GM23338 (cell line): ENCODE results near the gene PRR36. TPM values are rescaled to one million over a fixed set of nuclear protein-coding genes. Genes with fewer than 3 reads are reported as not detected.

Experiments
- ATAC-seq: fragments of 200-7000 bp; cut with Tn5 transposase; 3 replicates; pipeline ENCODE4 v1.9.1; 2020
- DNase-seq: peaks from one replicate; pipeline ENCODE4 v3.0.0-alpha.2; 2015; ENCODE audit warnings: low spot score
- H2AFZ ChIP-seq: fragments of 200-600 bp; sonication (generic); 2 replicates; pipeline ENCODE4 v1.8.0; 2016; ENCODE audit warnings: antibody characterized with exemption, mild to moderate bottlenecking, moderate library complexity
- H3F3A ChIP-seq: fragments of 200-600 bp; sonication (generic); replicated peaks from 2 replicates; pipeline ENCODE4 v1.8.0; 2017; ENCODE audit warnings: antibody characterized with exemption, mixed run types, low read depth
- H3K27ac ChIP-seq: fragments of 200-600 bp; sonication (generic); 2 replicates; pipeline ENCODE4 v1.6.1; 2016; ENCODE audit warnings: low read depth
- H3K27me3 ChIP-seq: fragments of 200-600 bp; sonication (generic); 2 replicates; pipeline ENCODE4 v1.8.0; 2016; ENCODE audit warnings: mild to moderate bottlenecking, mixed run types, moderate library complexity; ENCODE audit not compliant: insufficient read depth
- H3K36me3 ChIP-seq: fragments of 200-600 bp; sonication (generic); 2 replicates; pipeline ENCODE4 v1.8.0; 2016; ENCODE audit warnings: mild to moderate bottlenecking; ENCODE audit not compliant: insufficient read depth
- H3K4me1 ChIP-seq: fragments of 200-600 bp; sonication (generic); 2 replicates; pipeline ENCODE4 v1.8.0; 2016; ENCODE audit warnings: mild to moderate bottlenecking, moderate library complexity; ENCODE audit not compliant: insufficient read depth
- H3K4me2 ChIP-seq: fragments of 200-600 bp; sonication (generic); 2 replicates; pipeline ENCODE4 v1.7.1; 2017; ENCODE audit warnings: mixed run types
- H3K4me3 ChIP-seq: fragments of 200-600 bp; sonication (generic); 2 replicates; pipeline ENCODE4 v1.6.1; 2016; ENCODE audit warnings: mixed run types
- H3K79me2 ChIP-seq: fragments of 200-600 bp; sonication (generic); replicated peaks from 2 replicates; pipeline ENCODE4 v1.8.0; 2017; ENCODE audit warnings: mild to moderate bottlenecking; ENCODE audit not compliant: insufficient read depth
- H3K9me2 ChIP-seq: fragments of 200-600 bp; sonication (generic); 2 replicates; pipeline ENCODE4 v1.8.0; 2017; ENCODE audit not compliant: insufficient read depth
- H4K20me1 ChIP-seq: fragments of 200-600 bp; sonication (generic); replicated peaks from 2 replicates; pipeline ENCODE4 v1.8.0; 2017; ENCODE audit warnings: mild to moderate bottlenecking; ENCODE audit not compliant: insufficient read depth
- H3K27ac Mint-ChIP-seq: 2 replicates; pipeline ENCODE4 v1.8.0; 2020; ENCODE audit warnings: inconsistent platforms, mild to moderate bottlenecking, moderate library complexity, mixed read lengths
- H3K27me3 Mint-ChIP-seq: 3 replicates; pipeline ENCODE4 v1.8.0; 2022; ENCODE audit warnings: low read depth, mild to moderate bottlenecking, moderate library complexity, mixed read lengths, inconsistent platforms; ENCODE audit not compliant: insufficient read depth, poor library complexity
- H3K36me3 Mint-ChIP-seq: 3 replicates; pipeline ENCODE4 v1.8.0; 2021; ENCODE audit warnings: low read depth, mild to moderate bottlenecking, inconsistent platforms, moderate library complexity, mixed read lengths
- H3K4me1 Mint-ChIP-seq: 3 replicates; pipeline ENCODE4 v1.8.0; 2020; ENCODE audit warnings: mild to moderate bottlenecking, inconsistent platforms, mixed read lengths
- H3K4me3 Mint-ChIP-seq: 3 replicates; pipeline ENCODE4 v1.8.0; 2021; ENCODE audit warnings: moderate library complexity, mild to moderate bottlenecking, inconsistent platforms, mixed read lengths
- H3K9me3 Mint-ChIP-seq: 3 replicates; pipeline ENCODE4 v1.8.0; 2020; ENCODE audit warnings: moderate library complexity, mild to moderate bottlenecking, inconsistent platforms, mixed read lengths
- CREB1 ChIP-seq: fragments of 250-450 bp; sonication (Bioruptor Pico); IDR thresholded peaks from 2 replicates; pipeline ENCODE4 v1.5.0; 2020; ENCODE audit warnings: low read depth, mild to moderate bottlenecking, moderate library complexity
- CTCF ChIP-seq, 2 experiments: fragments of 200-600 bp in 1 of 2; sonication (generic) in 1 of 2; conservative IDR thresholded peaks; 2 replicates each; pipeline versions ENCODE4 v1.5.1 to v1.6.1; 2016 to 2017; ENCODE audit warnings: antibody characterized with exemption in 2 of 2, low read depth in 2 of 2, mild to moderate bottlenecking in 2 of 2, moderate library complexity in 1 of 2
- ETS1 ChIP-seq: IDR thresholded peaks from 2 replicates; pipeline ENCODE4 v1.6.1; 2016; ENCODE audit warnings: antibody characterized with exemption
- EZH2 ChIP-seq: fragments of 200-600 bp; sonication (generic); IDR thresholded peaks from one replicate; pipeline ENCODE4 v1.8.0; 2017; ENCODE audit warnings: antibody characterized with exemption, mild to moderate bottlenecking, low read depth; ENCODE audit not compliant: unreplicated experiment
- EZH2phosphoT487 ChIP-seq: fragments of 200-600 bp; sonication (generic); IDR thresholded peaks from one replicate; pipeline ENCODE4 v1.8.1; 2018; ENCODE audit warnings: antibody characterized with exemption; ENCODE audit not compliant: unreplicated experiment
- JUNB ChIP-seq: IDR thresholded peaks from one replicate; pipeline ENCODE4 v1.6.1; 2016; ENCODE audit warnings: antibody characterized with exemption; ENCODE audit not compliant: unreplicated experiment
- NANOG ChIP-seq: IDR thresholded peaks from 2 replicates; pipeline ENCODE4 v1.6.1; 2016; ENCODE audit warnings: antibody characterized with exemption, borderline replicate concordance
- REST ChIP-seq: IDR thresholded peaks from one replicate; pipeline ENCODE4 v1.6.1; 2018; ENCODE audit warnings: antibody characterized with exemption; ENCODE audit not compliant: unreplicated experiment
- ZNF114 ChIP-seq: fragments of 250-450 bp; sonication (Bioruptor Pico); IDR thresholded peaks from 2 replicates; pipeline ENCODE4 v1.5.0; 2020; ENCODE audit warnings: mild to moderate bottlenecking, moderate library complexity
- ZNF331 ChIP-seq: fragments of 250-450 bp; sonication (Bioruptor Pico); IDR thresholded peaks from 2 replicates; pipeline ENCODE4 v1.5.0; 2020; ENCODE audit warnings: low read depth, mild to moderate bottlenecking, moderate library complexity
- ZNF462 ChIP-seq: fragments of 250-450 bp; sonication (Bioruptor Pico); IDR thresholded peaks from 2 replicates; pipeline ENCODE4 v1.5.0; 2020; ENCODE audit warnings: mild to moderate bottlenecking, moderate library complexity
- polyA plus RNA-seq: library from polyadenylated mRNA; unstranded; fragments of >200 nt; fragmentation: Nextera tagmentation; extraction: Ambion mirVana; gene quantifications from 2 replicates; pipeline ENCODE4 v1.2.1, GENCODE V29; 2016
- total RNA-seq: library from RNA; depleted of rRNA; stranded (reverse); fragments of >200 nt; shearing (Covaris generic); gene quantifications from 2 replicates; pipeline ENCODE4 v1.2.3, GENCODE V29; 2014

The PRR36 gene
- total and polyA plus RNA-seq, 2 experiments from 2014 or later: 17.6 to 17.9 TPM

- TF ChIP-seq ZNF462 (CRISPR knock-in tag) (no peak), ETS1 (no peak), EZH2 (no peak)
Measured at GRCh38 chr19:7832781-7833180, 41.4 kb downstream of the PRR36 start (continued).

GRCh38 chr19:7832009-7832408 lies 42.2 kb downstream of the PRR36 start:
- Mint-ChIP-seq H3K27me3 (peaks cover 21% of the 10 kb centered on the region), H3K9me3 (no peaks in the 10 kb centered on the region; the same call in 2 of the 3 replicates), H3K36me3 (no peaks in the 10 kb centered on the region), H3K4me1 (peaks cover 20% of the 10 kb centered on the region), H3K4me3 (peak overlapping the region; percentile 73; the same call in 2 of the 3 replicates), H3K27ac (no peak overlapping the region)
- ATAC-seq: no peak
- Histone ChIP-seq H3K36me3 (no peaks in the 10 kb centered on the region), H3F3A (0 out of 2 replicates have a peak, but pooled peaks cover 3% of the 10 kb centered on the region), H3K4me1 (peaks cover 8% of the 10 kb centered on the region), H3K79me2 (no peaks in the 10 kb centered on the region), H3K4me2 (peak overlapping the region; percentile 12; the same call in 1 of the 2 replicates), H3K27me3 (0 out of 2 replicates have a peak, but pooled peaks cover 6% of the 10 kb centered on the region), H4K20me1 (no peaks in the 10 kb centered on the region), H3K27ac (no peak overlapping the region), H2AFZ (no peak overlapping the region), H3K9me2 (no peaks in the 10 kb centered on the region), H3K4me3 (no peak overlapping the region)
- no peak for DNase-seq
- TF ChIP-seq CREB1 (no peak), ZNF114 (CRISPR knock-in tag) (no peak), ZNF331 (CRISPR knock-in tag) (no peak), NANOG (no peak), CTCF (conservative IDR thresholded peaks at IDR 0.05; ENCODE audit: low read depth in 2 of 2) (no peak), EZH2 (no peak), ETS1 (no peak), REST (no peak), JUNB (no peak), EZH2phosphoT487 (no peak)
